Measurements from ENCODE around the gene FIBCD1. TPM values are rescaled to one million over a fixed set of nuclear protein-coding genes. Genes with fewer than 3 reads are reported as not detected.

FIBCD1 gene
- total RNA-seq, 1 donor = 5.1 TPM

DNA sequence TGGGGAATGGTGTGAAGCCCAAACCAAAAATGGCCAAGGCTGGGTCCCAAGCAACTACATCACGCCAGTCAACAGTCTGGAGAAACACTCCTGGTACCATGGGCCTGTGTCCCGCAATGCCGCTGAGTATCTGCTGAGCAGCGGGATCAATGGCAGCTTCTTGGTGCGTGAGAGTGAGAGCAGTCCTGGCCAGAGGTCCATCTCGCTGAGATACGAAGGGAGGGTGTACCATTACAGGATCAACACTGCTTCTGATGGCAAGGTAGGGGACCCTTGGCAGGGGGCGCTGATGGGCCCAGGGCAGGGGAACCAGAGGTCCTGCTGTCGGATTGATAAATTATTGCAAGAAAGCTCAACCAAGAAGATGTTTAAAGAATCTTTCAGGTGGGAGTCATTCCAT is 84.2 kb downstream of the FIBCD1 start:
- Histone ChIP-seq H3K4me1 (ENCODE audit: insufficient read depth, low read length) (peaks cover 33% of the 10 kb centered on the region), H3K27ac (ENCODE audit: low read depth, low read length) (peak overlapping the region; percentile 97), H3K36me3 (ENCODE audit: insufficient read depth, low read length) (peaks cover 59% of the 10 kb centered on the region), H3K9me3 (ENCODE audit: low read depth, low read length) (no peaks in the 10 kb centered on the region), H4K20me1 (ENCODE audit: insufficient read depth, low read length) (peaks cover 6% of the 10 kb centered on the region), H3K4me3 (ENCODE audit: insufficient read depth, low read length) (no peak overlapping the region), H3K79me2 (ENCODE audit: insufficient read depth, low read length) (peaks cover 92% of the 10 kb centered on the region), H2AFZ (ENCODE audit: low read length) (no peak overlapping the region), H3K4me2 (ENCODE audit: insufficient read depth, low read length) (no peak overlapping the region), H3K27me3 (ENCODE audit: insufficient read depth, low read length) (no peaks in the 10 kb centered on the region)
- TF ChIP-seq, protein P1, sequence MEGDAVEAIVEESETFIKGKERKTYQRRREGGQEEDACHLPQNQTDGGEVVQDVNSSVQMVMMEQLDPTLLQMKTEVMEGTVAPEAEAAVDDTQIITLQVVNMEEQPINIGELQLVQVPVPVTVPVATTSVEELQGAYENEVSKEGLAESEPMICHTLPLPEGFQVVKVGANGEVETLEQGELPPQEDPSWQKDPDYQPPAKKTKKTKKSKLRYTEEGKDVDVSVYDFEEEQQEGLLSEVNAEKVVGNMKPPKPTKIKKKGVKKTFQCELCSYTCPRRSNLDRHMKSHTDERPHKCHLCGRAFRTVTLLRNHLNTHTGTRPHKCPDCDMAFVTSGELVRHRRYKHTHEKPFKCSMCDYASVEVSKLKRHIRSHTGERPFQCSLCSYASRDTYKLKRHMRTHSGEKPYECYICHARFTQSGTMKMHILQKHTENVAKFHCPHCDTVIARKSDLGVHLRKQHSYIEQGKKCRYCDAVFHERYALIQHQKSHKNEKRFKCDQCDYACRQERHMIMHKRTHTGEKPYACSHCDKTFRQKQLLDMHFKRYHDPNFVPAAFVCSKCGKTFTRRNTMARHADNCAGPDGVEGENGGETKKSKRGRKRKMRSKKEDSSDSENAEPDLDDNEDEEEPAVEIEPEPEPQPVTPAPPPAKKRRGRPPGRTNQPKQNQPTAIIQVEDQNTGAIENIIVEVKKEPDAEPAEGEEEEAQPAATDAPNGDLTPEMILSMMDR (IDR thresholded peaks at IDR 0.05; ENCODE audit: extremely low read depth, low read depth, low read length) = no peak
- DNase-seq (ENCODE audit: insufficient read length, low spot score, missing footprints) = no peak

GRCh38 chr9:130854092-130854491 is 85.0 kb downstream of the FIBCD1 start:
- peaks cover 34% of the 10 kb centered on the region for H3K4me1 ChIP-seq (ENCODE audit: insufficient read depth, low read length)
- no peaks in the 10 kb centered on the region for H3K27me3 ChIP-seq (ENCODE audit: insufficient read depth, low read length)
- H3K79me2 ChIP-seq (ENCODE audit: insufficient read depth, low read length) = peaks cover 93% of the 10 kb centered on the region
- peak overlapping the region; percentile 97 for H3K27ac ChIP-seq (ENCODE audit: low read depth, low read length)
- no peak overlapping the region for H2AFZ ChIP-seq (ENCODE audit: low read length)
- no peak for DNase-seq (ENCODE audit: insufficient read length, low spot score, missing footprints)
- TF ChIP-seq, protein P1 (IDR thresholded peaks at IDR 0.05; ENCODE audit: extremely low read depth, low read depth, low read length) = no peak
- H3K4me3 ChIP-seq (ENCODE audit: insufficient read depth, low read length) = no peak overlapping the region
- H3K9me3 ChIP-seq (ENCODE audit: low read depth, low read length) = no peaks in the 10 kb centered on the region
- H3K4me2 ChIP-seq (ENCODE audit: insufficient read depth, low read length) = no peak overlapping the region
- H4K20me1 ChIP-seq (ENCODE audit: insufficient read depth, low read length) = peaks cover 7% of the 10 kb centered on the region
- H3K36me3 ChIP-seq (ENCODE audit: insufficient read depth, low read length) = peaks cover 54% of the 10 kb centered on the region

GRCh38 chr9:130852801-130853200 is 86.2 kb downstream of the FIBCD1 start:
- TF ChIP-seq, protein P1 (IDR thresholded peaks at IDR 0.05; ENCODE audit: extremely low read depth, low read depth, low read length) = no peak
- H3K9me3 ChIP-seq (ENCODE audit: low read depth, low read length) = no peaks in the 10 kb centered on the region
- peaks cover 37% of the 10 kb centered on the region for H3K4me1 ChIP-seq (ENCODE audit: insufficient read depth, low read length)
- peaks cover 94% of the 10 kb centered on the region for H3K79me2 ChIP-seq (ENCODE audit: insufficient read depth, low read length)
- H3K27ac ChIP-seq (ENCODE audit: low read depth, low read length) = no peak overlapping the region
- H3K27me3 ChIP-seq (ENCODE audit: insufficient read depth, low read length) = no peaks in the 10 kb centered on the region
- H4K20me1 ChIP-seq (ENCODE audit: insufficient read depth, low read length) = peaks cover 7% of the 10 kb centered on the region
- H2AFZ ChIP-seq (ENCODE audit: low read length) = no peak overlapping the region
- H3K36me3 ChIP-seq (ENCODE audit: insufficient read depth, low read length) = peaks cover 50% of the 10 kb centered on the region
- no peak overlapping the region for H3K4me2 ChIP-seq (ENCODE audit: insufficient read depth, low read length)
- DNase-seq (ENCODE audit: insufficient read length, low spot score, missing footprints) = no peak
- no peak overlapping the region for H3K4me3 ChIP-seq (ENCODE audit: insufficient read depth, low read length)

Other genes starting within 250 kb of the FIBCD1 start
- gene EXOSC2, start 245.5 kb downstream of the FIBCD1 start, total RNA-seq = 18.6 and 22.1 TPM in 2 replicates
- 92.2 and 94.8 TPM in 2 replicates for gene ABL1, start 104.0 kb downstream of the FIBCD1 start, total RNA-seq
- not detected in 2 replicates for gene QRFP, start 42.4 kb downstream of the FIBCD1 start, total RNA-seq
- under 0.01 TPM in 1 of 2 replicates, not detected in the other for gene LAMC3, start 69.9 kb upstream of the FIBCD1 start, total RNA-seq
- gene AIF1L, start 157.3 kb upstream of the FIBCD1 start, total RNA-seq = under 0.01 TPM in 1 of 2 replicates, not detected in the other
- gene NUP214, start 186.3 kb upstream of the FIBCD1 start, total RNA-seq = 15.0 and 17.7 TPM in 2 replicates